NCI-H187 treated with DMSO at 0.1 percent for 48 hours (cell line): ENCODE results near the gene MYO15B.
"Not testable (repeated sequence)": the region's sequence is repeated elsewhere in the genome, so short reads cannot be mapped to it uniquely, and the experiment has no call there.

ENCODE experiments used
- DNase-seq: peaks from one replicate; lab custom pipeline; 2025; lab: John Stamatoyannopoulos, UW

The MYO15B gene

DNA sequence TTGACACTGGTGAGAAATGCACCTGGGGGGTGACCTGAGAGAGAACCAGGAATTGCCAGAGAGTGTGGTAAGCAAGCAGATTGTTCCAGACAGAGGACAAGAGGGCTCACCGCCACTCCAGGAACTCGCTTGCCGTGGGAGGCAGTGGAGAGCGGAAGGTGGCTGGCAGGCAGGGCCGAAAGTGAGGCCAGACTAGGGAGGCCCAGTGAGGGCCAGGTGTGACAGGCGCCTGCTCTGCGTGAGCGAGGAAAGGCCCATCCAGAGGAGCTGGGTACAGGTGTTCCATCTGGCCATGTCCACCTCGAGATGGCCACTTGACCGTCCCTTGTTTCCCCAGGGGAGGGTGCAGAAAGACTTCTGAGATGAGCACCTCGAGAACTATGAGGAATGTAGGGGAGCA, 11.9 kb upstream of the MYO15B start:
- DNase-seq: no peak

GRCh38 chr17:75576661-75577060, 10.9 kb upstream of the MYO15B start:
- DNase-seq: no peak

DNA sequence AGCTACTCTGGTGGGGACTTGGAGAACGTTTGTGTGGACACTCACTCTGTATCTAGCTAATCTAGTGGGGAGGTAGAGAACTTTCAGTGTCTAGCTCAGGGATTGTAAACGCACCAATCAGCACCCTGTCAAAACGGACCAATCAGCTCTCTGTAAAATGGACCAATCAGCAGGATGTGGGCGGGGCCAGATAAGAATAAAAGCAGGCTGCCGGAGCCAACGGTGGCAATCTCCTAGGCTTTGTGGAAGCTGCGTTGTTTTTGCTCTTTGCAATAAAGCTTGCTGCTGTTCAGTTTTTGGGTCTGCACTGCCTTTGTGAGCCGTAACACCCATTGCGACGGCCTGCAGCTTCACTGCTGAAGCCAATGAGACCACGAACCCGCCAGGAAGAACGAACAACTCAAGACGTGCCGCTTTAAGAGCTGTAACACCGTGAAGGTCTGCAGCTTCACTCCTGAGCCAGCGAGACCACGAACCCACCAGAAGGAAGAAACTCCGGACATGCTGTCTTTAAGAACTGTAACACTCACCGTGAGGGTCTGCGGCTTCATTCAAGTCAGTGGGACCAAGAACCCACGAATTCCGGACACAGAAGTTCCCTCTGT, 6.4 kb upstream of the MYO15B start:
- DNase-seq: not testable (repeated sequence)

DNA sequence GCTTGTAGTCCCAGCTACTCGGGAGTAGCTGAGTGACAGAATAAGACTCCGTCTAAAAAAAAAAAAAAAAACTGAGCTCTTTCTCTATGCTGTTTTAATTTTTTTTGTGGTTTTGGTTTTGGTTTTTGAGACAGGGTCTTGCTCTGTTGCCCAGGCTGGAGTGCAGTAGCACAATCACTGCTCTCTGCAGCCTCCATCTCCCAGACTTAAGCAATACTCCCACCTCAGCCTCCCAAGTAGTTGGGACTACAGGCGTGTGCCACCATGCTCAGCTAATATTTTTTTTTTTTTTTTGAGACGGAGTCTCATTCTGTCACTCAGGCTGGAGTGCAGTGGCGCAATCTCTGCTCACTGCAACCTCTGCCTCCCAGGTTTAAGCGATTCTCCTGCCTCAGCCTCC, 4.4 kb upstream of the MYO15B start:
- not testable (repeated sequence) for DNase-seq

DNA sequence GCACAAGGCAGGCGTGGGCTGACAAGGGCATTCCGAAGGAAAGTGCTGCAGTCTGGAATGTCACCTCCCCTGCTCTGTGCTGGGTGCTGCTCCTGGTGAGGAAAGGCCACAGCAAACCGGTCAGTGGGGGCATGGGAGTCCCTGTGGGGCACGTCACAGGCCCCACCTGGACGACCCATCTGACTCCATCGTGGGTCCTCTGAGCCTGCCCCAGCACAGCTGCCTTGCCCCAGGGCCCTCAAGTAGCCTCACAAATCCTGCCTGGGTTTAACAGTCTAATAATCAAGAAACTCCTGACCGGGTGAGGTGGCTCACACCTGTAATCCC, 2.8 kb upstream of the MYO15B start:
- no peak for DNase-seq

DNA sequence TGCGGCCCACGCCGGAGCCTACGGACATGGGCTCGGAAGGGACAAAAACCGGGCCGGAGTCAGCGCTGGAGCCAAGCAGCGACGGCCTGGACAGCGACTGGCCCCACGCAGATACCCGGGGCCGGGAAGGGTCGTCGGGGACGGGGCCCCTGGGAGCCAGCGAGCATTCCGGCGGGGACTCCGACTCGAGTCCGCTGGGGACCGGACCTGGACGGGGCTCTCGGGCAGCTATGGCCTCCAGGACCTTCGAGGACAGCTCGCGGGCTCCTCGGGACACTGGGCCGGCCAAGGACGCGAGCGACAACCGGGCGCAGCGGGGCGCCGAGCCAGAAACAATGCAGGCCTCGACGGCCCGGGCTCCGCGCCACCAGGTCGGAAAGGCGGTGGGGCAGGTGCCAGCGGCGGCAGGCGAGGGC, 1.0 kb downstream of the MYO15B start:
- no peak for DNase-seq

DNA sequence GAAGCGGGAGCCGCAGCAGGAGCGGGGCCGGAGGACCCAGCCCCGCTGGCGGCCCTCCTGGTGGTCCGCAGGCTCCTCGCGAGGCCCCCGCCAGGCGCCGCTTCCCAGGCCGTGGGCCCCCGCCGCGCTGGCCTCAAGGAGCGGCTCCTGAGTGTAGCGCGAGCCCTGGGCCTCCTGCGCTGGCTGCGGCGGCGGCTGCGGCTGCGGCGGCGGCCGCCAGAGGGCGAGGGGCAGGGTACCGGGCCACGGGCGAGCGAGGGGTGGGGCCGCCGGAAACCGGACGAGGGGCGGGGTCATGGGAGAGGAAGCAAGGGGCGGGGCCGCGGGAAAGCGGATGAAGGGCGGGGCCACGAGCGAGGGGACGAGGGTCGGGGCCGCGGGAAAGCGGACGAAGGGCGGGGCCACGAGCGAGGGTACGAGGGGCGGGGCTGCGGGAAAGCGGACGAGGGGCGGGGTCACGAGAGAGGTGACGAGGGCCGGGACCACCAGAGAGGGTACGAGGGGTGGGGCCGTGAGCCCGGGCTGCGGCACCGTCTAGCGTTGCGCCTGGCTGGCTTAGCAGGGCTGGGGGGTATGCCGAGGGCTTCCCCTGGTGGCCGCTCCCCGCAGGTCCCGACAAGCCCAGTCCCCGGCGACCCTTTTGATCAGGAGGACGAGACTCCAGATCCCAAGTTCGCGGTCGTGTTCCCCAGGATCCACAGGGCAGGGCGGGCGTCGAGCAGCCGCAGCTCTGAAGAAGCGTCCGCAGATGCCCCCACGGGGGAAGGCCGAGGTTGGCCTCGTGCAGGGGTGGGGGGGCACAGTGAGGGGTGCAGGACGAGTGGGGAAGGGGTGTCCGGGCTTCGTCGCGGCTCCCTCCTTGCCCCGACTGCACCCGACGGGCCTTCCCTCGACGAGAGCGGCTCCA, 1.7 kb downstream of the MYO15B start:
- DNase-seq: peak; percentile 11

- no peak for DNase-seq
These were observed 2.3 kb downstream of the MYO15B start for GRCh38 chr17:75589919-75590303.

- no peak for DNase-seq
These were observed 2.7 kb downstream of the MYO15B start for GRCh38 chr17:75590314-75590761.

DNA sequence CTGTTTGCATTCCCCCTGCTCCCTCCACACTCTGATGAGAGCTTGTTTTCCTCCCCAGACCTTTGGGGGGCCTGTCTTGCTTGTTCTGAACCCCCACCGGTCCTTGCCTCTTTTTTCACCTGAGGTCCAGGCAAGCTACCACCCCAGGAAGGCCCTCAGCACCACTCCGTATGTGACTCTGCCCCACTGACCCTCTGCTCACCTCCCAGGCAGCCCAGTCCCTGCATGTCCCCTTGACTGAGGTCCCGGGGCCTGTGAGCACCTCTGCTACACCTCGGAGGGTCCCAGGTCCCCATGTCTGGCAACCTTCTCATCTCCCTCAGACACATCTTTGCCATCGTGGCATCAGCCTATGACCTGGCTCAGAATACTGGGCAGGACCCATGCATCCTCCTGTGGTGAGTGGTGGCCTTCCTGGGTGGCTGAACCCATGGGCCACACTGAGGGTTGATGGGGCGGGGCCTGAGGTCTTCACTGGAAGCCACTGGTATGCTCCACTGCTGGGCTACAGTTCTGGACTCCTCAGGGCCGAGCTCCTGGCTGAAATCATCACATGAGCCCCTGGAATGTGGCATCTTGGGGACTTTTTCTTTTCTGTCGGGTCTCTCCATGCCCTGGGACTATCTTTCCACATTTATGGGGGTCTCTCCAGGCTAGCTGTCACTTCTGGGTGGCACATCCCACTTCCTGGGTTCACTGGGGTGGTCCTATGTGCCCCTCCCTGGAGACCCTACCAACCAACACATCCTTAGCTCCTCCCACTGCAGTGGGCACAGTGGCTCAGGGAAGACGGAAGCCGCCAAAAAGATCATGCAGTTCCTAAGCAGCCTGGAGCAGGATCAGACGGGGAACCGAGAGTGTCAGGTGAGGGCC, 3.5 kb downstream of the MYO15B start:
- DNase-seq: no peak

DNA sequence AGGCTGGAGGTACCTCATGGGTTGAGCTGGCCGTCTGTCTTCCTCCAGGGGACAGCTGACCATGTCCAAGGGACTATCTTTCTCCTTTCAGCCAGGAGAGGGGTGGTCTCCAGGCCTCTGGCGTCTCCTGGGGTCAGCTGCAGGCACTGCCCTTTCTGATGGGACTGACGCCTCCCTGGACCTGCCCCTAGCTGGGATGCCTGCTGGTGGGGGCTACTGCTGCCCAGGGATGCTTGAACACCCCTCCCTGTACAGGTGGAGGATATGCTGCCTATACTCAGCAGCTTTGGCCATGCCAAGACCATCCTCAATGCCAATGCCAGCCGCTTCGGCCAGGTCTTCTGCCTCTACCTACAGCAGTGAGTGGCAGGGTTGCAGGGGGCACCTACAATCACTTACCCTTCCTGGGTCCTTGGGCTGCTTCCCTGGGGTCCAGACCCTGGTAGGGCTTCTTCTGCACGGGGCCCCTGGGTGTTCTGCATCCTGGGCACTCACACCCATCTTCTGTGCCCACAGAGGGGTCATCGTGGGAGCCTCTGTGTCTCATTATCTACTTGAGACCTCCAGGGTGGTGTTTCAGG, 4.2 kb downstream of the MYO15B start:
- no peak for DNase-seq

- no peak for DNase-seq
These were observed 4.9 kb downstream of the MYO15B start for GRCh38 chr17:75592348-75593020.

- DNase-seq: not testable (repeated sequence)
These were observed 5.8 kb downstream of the MYO15B start for GRCh38 chr17:75593430-75593829.

DNA sequence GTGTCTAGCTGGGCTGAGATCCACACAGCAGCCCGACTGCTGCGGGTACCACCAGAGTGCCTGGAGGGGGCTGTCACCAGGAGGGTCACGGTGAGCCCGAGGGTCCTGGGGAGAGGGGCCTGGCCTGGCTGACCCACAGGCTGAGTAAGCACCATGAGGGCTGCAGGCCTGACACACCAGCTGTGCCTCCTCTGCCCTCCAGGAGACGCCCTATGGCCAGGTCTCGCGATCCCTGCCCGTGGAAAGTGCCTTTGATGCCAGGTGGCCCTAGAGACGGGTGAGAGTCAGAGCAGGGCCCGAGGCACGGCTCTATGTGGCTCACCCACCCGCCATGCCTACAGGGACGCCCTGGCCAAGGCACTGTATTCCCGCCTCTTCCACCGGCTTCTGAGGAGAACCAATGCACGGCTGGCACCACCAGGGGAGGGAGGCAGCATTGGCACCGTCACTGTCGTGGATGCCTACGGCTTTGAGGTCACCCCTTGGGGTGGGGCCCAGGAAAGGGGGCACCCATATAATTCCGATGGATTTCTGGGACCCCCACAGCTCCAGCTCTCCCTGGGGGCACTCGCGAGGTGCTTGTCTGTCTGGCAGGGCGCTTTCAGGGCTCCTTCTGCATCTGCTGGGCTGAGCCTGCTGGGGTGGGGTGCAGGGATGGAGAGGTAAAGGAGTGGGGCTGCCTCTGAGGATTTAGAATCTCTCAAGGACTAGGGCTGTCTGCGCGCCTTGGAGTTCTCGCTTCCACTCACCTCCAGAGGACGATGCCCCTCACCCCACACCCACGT, 7.1 kb downstream of the MYO15B start:
- no peak for DNase-seq

DNA sequence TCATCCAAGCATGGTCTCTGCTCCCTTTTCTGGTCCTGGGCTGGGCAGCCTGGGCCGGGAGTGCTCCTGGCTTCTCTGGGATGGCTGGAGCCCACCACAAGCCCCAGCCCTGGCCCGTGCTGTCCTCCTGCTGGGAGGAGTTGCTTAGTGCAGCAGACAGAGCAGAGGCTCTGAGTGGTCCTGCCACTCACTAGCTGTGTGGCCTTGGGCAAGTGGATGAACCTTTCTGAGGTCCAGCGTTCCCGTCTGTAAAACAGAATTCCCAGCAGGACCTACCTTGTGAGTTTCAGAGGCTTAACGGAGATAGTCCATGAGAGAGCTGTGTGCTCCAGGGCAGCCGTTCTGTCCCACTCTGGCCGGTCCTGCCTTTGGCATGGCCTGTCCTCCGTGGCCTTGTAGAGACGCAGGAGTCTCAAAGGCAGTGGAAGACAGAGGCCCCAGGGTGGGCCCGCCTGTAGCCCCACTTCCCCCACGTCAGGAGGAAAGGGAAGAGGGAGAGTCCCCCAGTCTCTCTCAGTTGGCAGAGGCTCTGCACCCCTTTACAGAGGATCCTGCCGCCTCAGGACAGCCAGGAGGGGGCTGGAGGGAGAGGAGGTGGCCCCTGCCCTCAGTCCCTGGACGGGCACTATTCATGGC, 7.8 kb downstream of the MYO15B start:
- no peak for DNase-seq

DNA sequence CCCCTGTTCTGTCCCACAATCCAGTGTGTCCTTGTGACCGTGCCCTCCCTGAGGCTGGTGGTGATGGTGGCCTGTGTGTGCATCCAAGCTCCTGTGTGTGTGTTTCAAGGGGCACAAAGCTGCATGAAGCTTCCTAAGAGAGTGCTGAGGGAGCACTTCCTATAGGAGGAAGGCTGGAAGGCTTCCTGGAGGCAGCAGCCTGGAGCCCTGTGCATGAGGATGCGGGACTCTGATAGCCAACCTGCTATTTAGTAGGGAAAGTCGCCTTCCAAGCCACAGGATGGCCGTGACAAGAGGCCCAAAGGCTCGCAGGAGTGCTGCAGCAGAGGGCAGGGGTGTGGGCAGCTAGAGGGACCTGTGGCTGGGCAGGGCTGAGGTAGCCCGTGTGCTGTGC, 8.3 kb downstream of the MYO15B start:
- DNase-seq: no peak

GRCh38 chr17:75596320-75597087, 8.9 kb downstream of the MYO15B start:
- DNase-seq: no peak

DNA sequence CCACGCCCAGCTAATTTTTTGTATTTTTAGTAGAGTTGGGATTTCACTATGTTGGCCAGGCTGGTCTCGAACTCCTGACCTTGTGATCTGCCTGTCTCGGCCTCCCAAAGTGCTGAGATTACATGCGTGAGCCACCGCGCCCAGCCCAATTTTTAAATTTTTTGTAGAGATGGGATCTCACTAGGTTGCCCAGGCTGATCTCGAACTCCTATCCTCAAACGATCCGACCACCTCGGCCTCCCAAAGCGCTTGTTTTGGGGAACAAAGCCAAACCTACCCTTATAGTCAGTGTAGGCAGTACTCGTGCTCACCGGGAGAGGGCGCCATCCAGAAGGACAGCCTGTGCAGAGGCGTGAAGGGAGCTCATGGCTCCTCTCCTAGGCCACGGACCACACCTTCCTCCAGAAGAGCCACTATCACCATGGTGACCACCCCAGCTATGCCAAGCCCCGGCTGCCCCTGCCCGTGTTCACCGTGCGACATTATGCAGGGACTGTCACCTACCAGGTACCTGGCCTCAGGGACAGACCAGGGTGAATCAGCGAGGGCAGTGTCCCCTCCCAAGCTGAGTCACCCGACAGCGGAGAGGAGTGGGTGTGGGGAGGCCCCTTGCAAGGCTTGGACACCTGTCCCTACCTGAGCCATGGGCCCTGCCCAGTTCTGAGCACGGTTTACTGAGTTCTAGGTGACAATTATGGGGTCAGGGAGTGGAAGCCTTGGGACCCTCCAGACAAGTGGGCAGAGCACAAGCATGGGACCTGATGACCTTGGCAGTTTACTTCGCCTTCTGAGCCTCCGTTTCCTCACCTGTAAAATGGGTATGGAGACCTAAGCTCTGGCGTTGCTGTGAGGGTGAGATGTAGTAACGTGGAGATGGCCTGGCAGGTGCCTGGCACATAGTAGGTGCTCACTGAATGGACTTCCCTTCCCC, 13.7 kb downstream of the MYO15B start:
- no peak for DNase-seq

- DNase-seq: no peak
These were observed 15.0 kb downstream of the MYO15B start for GRCh38 chr17:75602644-75603043.
